GM12878 (cell line): ENCODE data around the gene DPM1. TPM values are rescaled to one million over a fixed set of nuclear protein-coding genes. Genes with fewer than 3 reads are reported as not detected.

Source experiments
- ATAC-seq: fragments of 200-7000 bp; cut with Tn5 transposase; 3 replicates; pipeline ENCODE4 v1.9.1; 2020; ENCODE audit warnings: mild to moderate bottlenecking, moderate library complexity
- BruUV-seq: library from RNA; stranded (reverse); fragments of 400-500 nt; replicated peaks from 2 replicates; lab custom pipeline; 2021; lab: Mats Ljungman, UMichigan
- CTCF ChIA-PET: fragments of 300-600 bp; sonication (Branson Sonifier 250); formaldehyde crosslinking; extraction: SDS; loops from one replicate; lab custom pipeline; 2021; ENCODE audit warnings: inconsistent platforms; lab: Yijun Ruan, JAX
- POLR2A ChIA-PET: fragments of 350-600 bp; formaldehyde crosslinking; extraction: SDS; loops from one replicate; lab custom pipeline; 2021; ENCODE audit warnings: inconsistent platforms; lab: Charles Lee
- RAD21 ChIA-PET: fragments of 300-600 bp; sonication (Branson Sonifier 250); formaldehyde crosslinking; loops from one replicate; lab custom pipeline; 2023; ENCODE audit warnings: antibody characterized with exemption; ENCODE audit not compliant: unreplicated experiment; lab: Charles Lee
- SMC1A ChIA-PET: fragments of 300-600 bp; sonication (Branson Sonifier 250); formaldehyde crosslinking; loops from one replicate; lab custom pipeline; 2023; ENCODE audit not compliant: unreplicated experiment, uncharacterized antibody; lab: Charles Lee
- DNase-seq: peaks from one replicate; pipeline ENCODE4 v3.0.0-alpha.2; 2011; ENCODE audit warnings: low read depth, low spot score
- FAIRE-seq: peaks from 3 replicates; lab custom pipeline; 2011; peaks lifted over from hg19 to GRCh38; lab: Jason Lieb, UNC
- H2AFZ ChIP-seq: 2 replicates; pipeline ENCODE4 v1.6.0; 2011; ENCODE audit warnings: low read depth, low read length, control low read depth; ENCODE audit not compliant: control insufficient read depth
- H3K27ac ChIP-seq: 2 replicates; pipeline ENCODE4 v1.5.1; 2011; ENCODE audit warnings: control low read depth; ENCODE audit not compliant: control insufficient read depth, insufficient read depth
- H3K27me3 ChIP-seq, 2 experiments: replicated peaks in 1 of 2; 2 replicates each; pipeline versions ENCODE4 v1.6.0 to v1.6.1; 2011; ENCODE audit warnings: low read length in 1 of 2; ENCODE audit not compliant: control insufficient read depth in 2 of 2, insufficient read depth in 2 of 2
- H3K36me3 ChIP-seq, 2 experiments: 2 replicates each; pipeline ENCODE4 v1.5.1; 2011; ENCODE audit warnings: low read length in 1 of 2; ENCODE audit not compliant: control insufficient read depth in 2 of 2, insufficient read depth in 2 of 2
- H3K4me1 ChIP-seq: 2 replicates; pipeline ENCODE4 v1.6.1; 2011; ENCODE audit warnings: mild to moderate bottlenecking, low read length, moderate library complexity, mixed read lengths; ENCODE audit not compliant: control insufficient read depth, insufficient read depth
- H3K4me2 ChIP-seq: 2 replicates; pipeline ENCODE4 v1.6.0; 2011; ENCODE audit warnings: control low read depth; ENCODE audit not compliant: control insufficient read depth, insufficient read depth
- H3K4me3 ChIP-seq: fragments of 200-600 bp; sonication (generic); 2 replicates; pipeline ENCODE4 v1.5.1; 2016
- H3K79me2 ChIP-seq: 2 replicates; pipeline ENCODE4 v1.6.0; 2011; ENCODE audit warnings: low read length; ENCODE audit not compliant: control insufficient read depth, insufficient read depth
- H3K9ac ChIP-seq: 2 replicates; pipeline ENCODE4 v1.8.0; 2011; ENCODE audit warnings: low read length, control low read depth, mixed read lengths; ENCODE audit not compliant: control insufficient read depth, insufficient read depth
- H3K9me3 ChIP-seq: replicated peaks from 3 replicates; pipeline ENCODE4 v1.5.1; 2011; ENCODE audit warnings: mild to moderate bottlenecking, low read length; ENCODE audit not compliant: control insufficient read depth, insufficient read depth
- H4K20me1 ChIP-seq: 2 replicates; pipeline ENCODE4 v1.6.0; 2011; ENCODE audit not compliant: control insufficient read depth, insufficient read depth
- CBX3 ChIP-seq: fragments of 200-600 bp; sonication (generic); IDR thresholded peaks from 2 replicates; pipeline ENCODE4 v1.6.1; 2016; ENCODE audit warnings: low read depth, borderline replicate concordance
- EP300 ChIP-seq, 2 experiments: fragments of 150-350 bp in 1 of 2; IDR thresholded peaks; 2 replicates each; pipeline ENCODE4 v1.6.1; 2011 to 2012; ENCODE audit warnings: low read depth in 2 of 2, low read length in 2 of 2, borderline replicate concordance in 1 of 2, improper control_type of control experiment in 1 of 2, inconsistent platforms in 1 of 2; ENCODE audit not compliant: control insufficient read depth in 1 of 2
- IRF4 ChIP-seq: IDR thresholded peaks from 2 replicates; pipeline ENCODE4 v1.6.1; 2011; ENCODE audit warnings: low read depth, low read length
- NFYB ChIP-seq: IDR thresholded peaks from 2 replicates; pipeline ENCODE4 v1.6.1; 2011; ENCODE audit warnings: low read depth, mild to moderate bottlenecking, low read length, improper control_type of control experiment, moderate library complexity; ENCODE audit not compliant: insufficient read depth
- SMARCA5 ChIP-seq: fragments of 450-650 bp; IDR thresholded peaks from 2 replicates; pipeline ENCODE4 v1.6.1; 2017; ENCODE audit warnings: mild to moderate bottlenecking
- SP1 ChIP-seq: IDR thresholded peaks from one replicate; pipeline ENCODE4 v1.6.1; 2011; ENCODE audit warnings: low read depth, low read length
- ZBTB11 ChIP-seq: fragments of 450-650 bp; formaldehyde crosslinking; IDR thresholded peaks from 2 replicates; pipeline ENCODE4 v1.5.0; 2022; ENCODE audit warnings: mild to moderate bottlenecking, missing genetic modification characterization
- ZNF592 ChIP-seq: fragments of 450-650 bp; IDR thresholded peaks from 2 replicates; pipeline ENCODE4 v1.6.1; 2017; ENCODE audit warnings: mild to moderate bottlenecking, moderate library complexity
- WGBS: methylation state at CpG from one replicate; pipeline ENCODE4 v1.1.6; 2016; ENCODE audit warnings: low lambda C conversion rate; ENCODE audit not compliant: insufficient replicate concordance, insufficient coverage; ENCODE audit errors: missing lambda C conversion rate; 5-methylcytosine and 5-hydroxymethylcytosine counted together
- in situ Hi-C: fragments of 300-500 bp; cut with MboI; formaldehyde crosslinking; loops from 9 replicates; pipeline ENCODE4 v1.14.3; 2018; ENCODE audit warnings: mixed read lengths
- intact Hi-C: fragments of 100-400 bp; cut with micrococcal nuclease; formaldehyde crosslinking; loops from one replicate; pipeline ENCODE4 v1.14.2; 2022; ENCODE audit not compliant: unreplicated experiment
- polyA plus RNA-seq, 11 experiments: library from polyadenylated mRNA; depleted of rRNA in 4 of 11; unstranded in 6 of 11; stranded (reverse) in 5 of 11; fragments of >200 nt; fragmentation: Nextera tagmentation in 4 of 11; fragmentation: Illumina TruSeq in 1 of 11; extraction: Ambion mirVana in 4 of 11; extraction: Trizol in 1 of 11; gene quantifications; 1 replicate in 1 of 11; 2 replicates in 10 of 11; pipeline versions ENCODE4 v1.2.1 to v1.2.3, GENCODE V29; 2011 to 2016; ENCODE audit warnings: inconsistent platforms in 2 of 11, missing spikeins in 2 of 11, low read depth in 1 of 11
- total RNA-seq, 4 experiments: library from RNA; depleted of rRNA in 3 of 4; stranded (reverse); fragments of >200 nt in 3 of 4; fragmentation: Illumina TruSeq in 1 of 4; extraction: Trizol in 1 of 4; gene quantifications; 2 replicates each; pipeline versions ENCODE4 v1.2.1 to v1.2.3, GENCODE V29; 2013 to 2021
- TF ChIP-seq, protein P1 (sequence below): fragments of 450-650 bp; IDR thresholded peaks from 2 replicates; pipeline ENCODE4 v1.6.1; 2018; ENCODE audit warnings: mild to moderate bottlenecking, low read depth, moderate library complexity; ENCODE audit not compliant: partially characterized antibody
- TF ChIP-seq, protein P2 (sequence below): fragments of 450-650 bp; IDR thresholded peaks from 2 replicates; pipeline ENCODE4 v1.6.1; 2017; ENCODE audit warnings: mild to moderate bottlenecking, low read depth, inconsistent platforms; ENCODE audit not compliant: poor library complexity, severe bottlenecking

DPM1 gene
- total and polyA plus RNA-seq, 10 of the 15 experiments (the other 5 are each of a cell fraction or from before 2014, with no cell fraction given) = 53.3 to 167 (median 108) TPM

- BruUV-seq = no TSS peak
- RAD21 ChIA-PET = interaction anchor here (1.6 kb wide), 1 partner anchor 139 kb away, joined by 7 read pairs; no protein-coding TSS in a partner anchor
- intact Hi-C loops (no loop called here), in situ Hi-C loops (no loop called here)
- FAIRE-seq (no peak), DNase-seq (no peak), ATAC-seq (no peak)
- SMC1A ChIA-PET = interaction anchor here (8.2 kb wide), 1 partner anchor 140 kb away, joined by 90 read pairs; the partner anchor contains the start of gene BCAS4
- POLR2A ChIA-PET = interaction anchor here (1.2 kb wide), 2 partner anchors 36 to 139 kb away, joined by 3 to 4 read pairs; partner anchors contain the start of gene BCAS4
- no peaks in the 10 kb centered on the region for H4K20me1 ChIP-seq
- H3K9ac ChIP-seq = no peak overlapping the region
- H3K36me3 ChIP-seq = peaks cover 0 to 29% of the 10 kb centered on the region in 2 experiments; a peak in 1 of 4 replicates
- H3K4me3 ChIP-seq = no peak overlapping the region
- no peaks in the 10 kb centered on the region for H3K27me3 ChIP-seq
- peaks cover 5% of the 10 kb centered on the region; the same call in 1 of the 2 replicates for H3K4me1 ChIP-seq
- H3K27ac ChIP-seq = no peak overlapping the region
- 100% methylated on average over 1 of the region's 1 CpG for WGBS
- H2AFZ ChIP-seq = no peak overlapping the region
- H3K4me2 ChIP-seq = no peak overlapping the region
- H3K79me2 ChIP-seq = peaks cover 20% of the 10 kb centered on the region
- H3K9me3 ChIP-seq = no peaks in the 10 kb centered on the region
- CTCF ChIA-PET = interaction anchor here (0.7 to 13.0 kb wide), 6 partner anchors 10 to 139 kb away, joined by 3 to 336 read pairs (median 5); partner anchors contain the start of genes BCAS4, DPM1 and MOCS3
- TF ChIP-seq IRF4 (no peak), CBX3 (no peak), EP300 (IDR thresholded peaks at IDR 0.05; ENCODE audit: borderline replicate concordance in 1 of 2, control insufficient read depth in 1 of 2, low read depth in 2 of 2, low read length in 2 of 2) (no peak), SP1 (no peak), SMARCA5 (no peak), NFYB (no peak), ZBTB11 (CRISPR knock-in tag) (no peak), ZNF592 (no peak)
- TF ChIP-seq, protein P1, sequence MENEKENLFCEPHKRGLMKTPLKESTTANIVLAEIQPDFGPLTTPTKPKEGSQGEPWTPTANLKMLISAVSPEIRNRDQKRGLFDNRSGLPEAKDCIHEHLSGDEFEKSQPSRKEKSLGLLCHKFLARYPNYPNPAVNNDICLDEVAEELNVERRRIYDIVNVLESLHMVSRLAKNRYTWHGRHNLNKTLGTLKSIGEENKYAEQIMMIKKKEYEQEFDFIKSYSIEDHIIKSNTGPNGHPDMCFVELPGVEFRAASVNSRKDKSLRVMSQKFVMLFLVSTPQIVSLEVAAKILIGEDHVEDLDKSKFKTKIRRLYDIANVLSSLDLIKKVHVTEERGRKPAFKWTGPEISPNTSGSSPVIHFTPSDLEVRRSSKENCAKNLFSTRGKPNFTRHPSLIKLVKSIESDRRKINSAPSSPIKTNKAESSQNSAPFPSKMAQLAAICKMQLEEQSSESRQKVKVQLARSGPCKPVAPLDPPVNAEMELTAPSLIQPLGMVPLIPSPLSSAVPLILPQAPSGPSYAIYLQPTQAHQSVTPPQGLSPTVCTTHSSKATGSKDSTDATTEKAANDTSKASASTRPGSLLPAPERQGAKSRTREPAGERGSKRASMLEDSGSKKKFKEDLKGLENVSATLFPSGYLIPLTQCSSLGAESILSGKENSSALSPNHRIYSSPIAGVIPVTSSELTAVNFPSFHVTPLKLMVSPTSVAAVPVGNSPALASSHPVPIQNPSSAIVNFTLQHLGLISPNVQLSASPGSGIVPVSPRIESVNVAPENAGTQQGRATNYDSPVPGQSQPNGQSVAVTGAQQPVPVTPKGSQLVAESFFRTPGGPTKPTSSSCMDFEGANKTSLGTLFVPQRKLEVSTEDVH = no peak
- TF ChIP-seq, protein P2, sequence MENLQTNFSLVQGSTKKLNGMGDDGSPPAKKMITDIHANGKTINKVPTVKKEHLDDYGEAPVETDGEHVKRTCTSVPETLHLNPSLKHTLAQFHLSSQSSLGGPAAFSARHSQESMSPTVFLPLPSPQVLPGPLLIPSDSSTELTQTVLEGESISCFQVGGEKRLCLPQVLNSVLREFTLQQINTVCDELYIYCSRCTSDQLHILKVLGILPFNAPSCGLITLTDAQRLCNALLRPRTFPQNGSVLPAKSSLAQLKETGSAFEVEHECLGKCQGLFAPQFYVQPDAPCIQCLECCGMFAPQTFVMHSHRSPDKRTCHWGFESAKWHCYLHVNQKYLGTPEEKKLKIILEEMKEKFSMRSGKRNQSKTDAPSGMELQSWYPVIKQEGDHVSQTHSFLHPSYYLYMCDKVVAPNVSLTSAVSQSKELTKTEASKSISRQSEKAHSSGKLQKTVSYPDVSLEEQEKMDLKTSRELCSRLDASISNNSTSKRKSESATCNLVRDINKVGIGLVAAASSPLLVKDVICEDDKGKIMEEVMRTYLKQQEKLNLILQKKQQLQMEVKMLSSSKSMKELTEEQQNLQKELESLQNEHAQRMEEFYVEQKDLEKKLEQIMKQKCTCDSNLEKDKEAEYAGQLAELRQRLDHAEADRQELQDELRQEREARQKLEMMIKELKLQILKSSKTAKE = no peak
These were observed 24.7 kb downstream of the DPM1 start for GRCh38 chr20:50933589-50933988.
